ENCODE results near the gene FBXW8. TPM values are rescaled to one million over a fixed set of nuclear protein-coding genes. Genes with fewer than 3 reads are reported as not detected.
"Not testable (repeated sequence)": the region's sequence is repeated elsewhere in the genome, so short reads cannot be mapped to it uniquely, and the experiment has no call there.

Gene FBXW8
- total RNA-seq, 2 experiments from 2014 or later, result 7.2 TPM

GRCh38 chr12:117051380-117051779 is 140.6 kb downstream of the FBXW8 start:
- H3K4me1 Mint-ChIP-seq, result no peaks in the 10 kb centered on the region
- no peak for DNase-seq
- H3K27ac Mint-ChIP-seq, result no peak overlapping the region
- no peaks in the 10 kb centered on the region for H3K27me3 Mint-ChIP-seq
- ChIA-PET CTCF (no interaction called here), POLR2A (no interaction called here)
- H3K9me3 Mint-ChIP-seq, result no peaks in the 10 kb centered on the region
- no peak overlapping the region for H3K4me3 Mint-ChIP-seq
- no peaks in the 10 kb centered on the region for H3K36me3 Mint-ChIP-seq (ENCODE audit: low read depth)

GRCh38 chr12:117052386-117053049 is 141.8 kb downstream of the FBXW8 start:
- no peaks in the 10 kb centered on the region for H3K27me3 Mint-ChIP-seq
- ChIA-PET POLR2A (interaction anchor here (1.0 kb wide), 1 partner anchor 10 kb away, joined by 3 read pairs; no protein-coding TSS in a partner anchor), CTCF (interaction anchor here (0.6 kb wide), 1 partner anchor 42 kb away, joined by 3 read pairs; no protein-coding TSS in a partner anchor)
- H3K36me3 Mint-ChIP-seq (ENCODE audit: low read depth), result no peaks in the 10 kb centered on the region
- no peak overlapping the region for H3K4me3 Mint-ChIP-seq
- no peak for DNase-seq
- H3K4me1 Mint-ChIP-seq, result no peaks in the 10 kb centered on the region
- H3K9me3 Mint-ChIP-seq, result no peaks in the 10 kb centered on the region
- no peak overlapping the region for H3K27ac Mint-ChIP-seq

- CTCF ChIA-PET, result interaction anchor here (0.6 kb wide), 1 partner anchor 41 kb away, joined by 3 read pairs; no protein-coding TSS in a partner anchor
- Mint-ChIP-seq H3K9me3 (no peaks in the 10 kb centered on the region), H3K4me1 (no peaks in the 10 kb centered on the region), H3K27me3 (no peaks in the 10 kb centered on the region), H3K36me3 (ENCODE audit: low read depth) (no peaks in the 10 kb centered on the region), H3K4me3 (no peak overlapping the region), H3K27ac (no peak overlapping the region)
- no peak for DNase-seq
- POLR2A ChIA-PET, result interaction anchor here (1.0 kb wide), 1 partner anchor 10 kb away, joined by 3 read pairs; no protein-coding TSS in a partner anchor
Observed at GRCh38 chr12:117053050-117053400, 142.3 kb downstream of the FBXW8 start.

- no peaks in the 10 kb centered on the region for H3K9me3 Mint-ChIP-seq
- H3K4me1 Mint-ChIP-seq, result no peaks in the 10 kb centered on the region
- H3K36me3 Mint-ChIP-seq (ENCODE audit: low read depth), result no peaks in the 10 kb centered on the region
- DNase-seq, result no peak
- no peaks in the 10 kb centered on the region for H3K27me3 Mint-ChIP-seq
- POLR2A ChIA-PET, result no interaction called here
- CTCF ChIA-PET, result no interaction called here
- no peak overlapping the region for H3K4me3 Mint-ChIP-seq
- no peak overlapping the region for H3K27ac Mint-ChIP-seq
Observed at GRCh38 chr12:117053597-117054201, 142.9 kb downstream of the FBXW8 start.

- H3K36me3 Mint-ChIP-seq (ENCODE audit: low read depth), result no peaks in the 10 kb centered on the region
- no peak overlapping the region for H3K27ac Mint-ChIP-seq
- H3K9me3 Mint-ChIP-seq, result no peaks in the 10 kb centered on the region
- H3K4me3 Mint-ChIP-seq, result no peak overlapping the region
- ChIA-PET POLR2A (no interaction called here), CTCF (no interaction called here)
- H3K4me1 Mint-ChIP-seq, result no peaks in the 10 kb centered on the region
- H3K27me3 Mint-ChIP-seq, result no peaks in the 10 kb centered on the region
- no peak for DNase-seq
Observed at GRCh38 chr12:117054279-117054678, 143.5 kb downstream of the FBXW8 start.

- H3K36me3 Mint-ChIP-seq (ENCODE audit: low read depth); H3K4me3 Mint-ChIP-seq; H3K9me3 Mint-ChIP-seq; CTCF ChIA-PET; DNase-seq; H3K27ac Mint-ChIP-seq; H3K27me3 Mint-ChIP-seq; POLR2A ChIA-PET: not testable (repeated sequence)
- peaks cover 10% of the 10 kb centered on the region for H3K4me1 Mint-ChIP-seq
Observed at GRCh38 chr12:117057626-117058025, 146.9 kb downstream of the FBXW8 start.

GRCh38 chr12:117058442-117059072 is 147.8 kb downstream of the FBXW8 start:
- Mint-ChIP-seq H3K9me3 (no peaks in the 10 kb centered on the region), H3K4me3 (no peak overlapping the region), H3K36me3 (ENCODE audit: low read depth) (no peaks in the 10 kb centered on the region), H3K4me1 (peaks cover 20% of the 10 kb centered on the region), H3K27me3 (no peaks in the 10 kb centered on the region), H3K27ac (no peak overlapping the region)
- CTCF ChIA-PET, result interaction anchor here (0.7 kb wide), 2 partner anchors 9 to 12 kb away, joined by 3 to 4 read pairs; no protein-coding TSS in a partner anchor
- DNase-seq, result no peak
- POLR2A ChIA-PET, result no interaction called here

GRCh38 chr12:117059156-117059555 is 148.4 kb downstream of the FBXW8 start:
- no peaks in the 10 kb centered on the region for H3K27me3 Mint-ChIP-seq
- POLR2A ChIA-PET, result no interaction called here
- no peaks in the 10 kb centered on the region for H3K9me3 Mint-ChIP-seq
- no peak overlapping the region for H3K4me3 Mint-ChIP-seq
- CTCF ChIA-PET, result interaction anchor here (0.7 kb wide), 1 partner anchor 9 kb away, joined by 3 read pairs; no protein-coding TSS in a partner anchor
- no peak overlapping the region for H3K27ac Mint-ChIP-seq
- peaks cover 26% of the 10 kb centered on the region for H3K4me1 Mint-ChIP-seq
- no peaks in the 10 kb centered on the region for H3K36me3 Mint-ChIP-seq (ENCODE audit: low read depth)
- DNase-seq, result no peak

GRCh38 chr12:117060246-117060928 is 149.6 kb downstream of the FBXW8 start:
- Mint-ChIP-seq H3K27ac (no peak overlapping the region), H3K9me3 (no peaks in the 10 kb centered on the region), H3K4me1 (peaks cover 38% of the 10 kb centered on the region), H3K36me3 (ENCODE audit: low read depth) (no peaks in the 10 kb centered on the region), H3K4me3 (no peak overlapping the region), H3K27me3 (no peaks in the 10 kb centered on the region)
- POLR2A ChIA-PET, result interaction anchor here (0.6 kb wide), 1 partner anchor 17 kb away, joined by 3 read pairs; no protein-coding TSS in a partner anchor
- CTCF ChIA-PET, result no interaction called here
- no peak for DNase-seq

- H3K4me3 Mint-ChIP-seq, result no peak overlapping the region
- no peaks in the 10 kb centered on the region for H3K36me3 Mint-ChIP-seq (ENCODE audit: low read depth)
- ChIA-PET CTCF (no interaction called here), POLR2A (interaction anchor here (0.6 kb wide), 1 partner anchor 17 kb away, joined by 3 read pairs; no protein-coding TSS in a partner anchor)
- H3K27me3 Mint-ChIP-seq, result no peaks in the 10 kb centered on the region
- H3K27ac Mint-ChIP-seq, result no peak overlapping the region
- no peaks in the 10 kb centered on the region for H3K9me3 Mint-ChIP-seq
- H3K4me1 Mint-ChIP-seq, result peaks cover 42% of the 10 kb centered on the region
- no peak for DNase-seq
Observed at GRCh38 chr12:117060929-117061305, 150.2 kb downstream of the FBXW8 start.

GRCh38 chr12:117061555-117062079 is 150.9 kb downstream of the FBXW8 start:
- no peaks in the 10 kb centered on the region for H3K9me3 Mint-ChIP-seq
- H3K36me3 Mint-ChIP-seq (ENCODE audit: low read depth), result no peaks in the 10 kb centered on the region
- no peaks in the 10 kb centered on the region for H3K27me3 Mint-ChIP-seq
- POLR2A ChIA-PET, result no interaction called here
- CTCF ChIA-PET, result no interaction called here
- peaks cover 42% of the 10 kb centered on the region for H3K4me1 Mint-ChIP-seq
- H3K27ac Mint-ChIP-seq, result no peak overlapping the region
- no peak overlapping the region for H3K4me3 Mint-ChIP-seq
- DNase-seq, result no peak

GRCh38 chr12:117063162-117063911 is 152.6 kb downstream of the FBXW8 start:
- ChIA-PET CTCF (interaction anchor here (1.3 to 1.4 kb wide), 2 partner anchors 36 to 56 kb away, joined by 5 to 7 read pairs; partner anchors contain the start of gene TESC), POLR2A (interaction anchor here (0.6 to 2.6 kb wide), 11 partner anchors 11 to 327 kb away, joined by 3 to 24 read pairs (median 3); partner anchors contain the start of gene TESC)
- Mint-ChIP-seq H3K36me3 (ENCODE audit: low read depth) (no peaks in the 10 kb centered on the region), H3K9me3 (no peaks in the 10 kb centered on the region), H3K4me1 (peaks cover 42% of the 10 kb centered on the region), H3K27me3 (no peaks in the 10 kb centered on the region), H3K27ac (peak overlapping the region; percentile 84), H3K4me3 (peak overlapping the region; percentile 47)
- peak; percentile 71 for DNase-seq
